ENCODE measurements around the gene MPC2. TPM values are rescaled to one million over a fixed set of nuclear protein-coding genes. Genes with fewer than 3 reads are reported as not detected.
"Not testable (repeated sequence)": the region's sequence is repeated elsewhere in the genome, so short reads cannot be mapped to it uniquely, and the experiment has no call there.

The MPC2 gene
- total RNA-seq, 2 donors from 2014 or later, result 153 to 172 TPM

- ATAC-seq, result peak; percentile 92 to 95
- intact Hi-C loops (cut with DNase I), result loop anchor here in 1 of 2 donors (10.0 kb wide), 1 partner anchor 221 kb away; no protein-coding TSS in a partner anchor
- DNase-seq, result peak; percentile 97
Measured at GRCh38 chr1:167936068-167936929, 573 bp downstream of the MPC2 start, which contains the start of gene DCAF6. TSS of gene DCAF6 (plus strand) at chr1:167936683. CDS start at chr1:167936912, 229 bp downstream.

DNA sequence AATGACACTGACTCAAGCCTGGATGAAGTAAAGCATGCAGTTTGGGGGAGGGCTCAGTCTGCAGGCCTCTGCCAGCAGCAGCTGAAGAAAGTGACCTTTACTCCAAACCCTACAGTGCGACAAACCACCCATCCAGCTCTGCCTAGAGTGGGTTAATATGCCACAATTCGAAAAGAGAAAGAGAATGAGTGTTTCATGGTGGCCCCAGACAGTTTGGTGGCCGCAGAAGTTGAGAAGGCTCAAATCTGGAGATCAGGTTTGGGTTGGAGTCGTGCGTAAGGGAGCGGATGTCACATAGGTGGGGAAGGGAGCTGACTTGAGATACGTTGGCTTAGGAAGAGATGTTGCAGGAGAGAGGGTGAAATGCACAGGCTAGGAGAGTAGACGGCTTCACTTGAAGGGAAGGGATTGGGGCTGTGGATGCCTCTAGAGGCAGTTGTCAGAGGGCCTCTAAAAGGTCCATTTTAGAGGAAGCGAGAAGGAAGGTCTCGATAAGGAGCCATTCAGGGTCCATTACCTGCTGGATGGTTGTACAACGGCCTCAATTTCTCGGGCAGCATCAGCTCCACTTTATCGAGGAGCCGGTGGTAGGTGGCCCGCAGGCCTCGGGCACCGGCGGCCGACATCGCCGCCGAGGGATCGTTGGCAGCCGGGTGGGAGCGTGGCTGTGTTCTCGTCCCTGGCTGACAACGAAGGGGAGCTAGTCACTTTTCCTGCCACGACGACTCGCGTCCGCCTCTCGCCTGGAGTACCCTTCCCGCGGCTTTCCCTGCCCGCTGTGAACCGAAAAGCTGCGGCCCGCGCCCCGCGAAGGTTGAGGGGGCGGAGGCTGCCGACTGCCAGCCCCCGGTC is 1.4 kb downstream of the MPC2 start:
- intact Hi-C loops (cut with DNase I), result loop anchor here in 1 of 2 donors (10.0 kb wide), 1 partner anchor 221 kb away; no protein-coding TSS in a partner anchor
- no peak for DNase-seq

GRCh38 chr1:167934426-167935215 is 2.3 kb downstream of the MPC2 start:
- no peak for ATAC-seq
- intact Hi-C loops (cut with DNase I), result loop anchor here in 1 of 2 donors (10.0 kb wide), 1 partner anchor 220 kb away; no protein-coding TSS in a partner anchor

More for the DNA sequence above, 1.4 kb downstream of the MPC2 start:
- ATAC-seq, result peak; percentile 2 to 3

DNA sequence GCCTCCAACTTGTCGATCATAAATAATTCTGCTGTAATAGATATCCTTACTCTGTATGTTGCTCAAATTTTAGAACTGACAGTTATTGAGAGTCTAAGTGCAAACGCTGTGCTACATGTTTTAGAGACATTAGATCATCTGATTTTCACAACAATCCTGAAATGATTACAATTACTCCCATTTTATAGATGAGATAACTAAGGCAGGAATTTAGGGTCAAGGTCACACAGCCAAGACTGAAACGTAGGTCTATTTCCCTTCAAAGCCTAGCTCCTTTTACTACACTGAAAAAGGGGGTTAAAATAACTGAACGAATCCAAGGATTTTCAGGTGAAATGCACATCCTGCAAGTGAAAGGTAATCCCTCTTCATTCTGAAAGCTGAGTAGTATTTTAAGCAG is 3.1 kb downstream of the MPC2 start:
- ATAC-seq (no peak), DNase-seq (no peak)

More at GRCh38 chr1:167934426-167935215, 2.3 kb downstream of the MPC2 start:
- no peak for DNase-seq

DNA sequence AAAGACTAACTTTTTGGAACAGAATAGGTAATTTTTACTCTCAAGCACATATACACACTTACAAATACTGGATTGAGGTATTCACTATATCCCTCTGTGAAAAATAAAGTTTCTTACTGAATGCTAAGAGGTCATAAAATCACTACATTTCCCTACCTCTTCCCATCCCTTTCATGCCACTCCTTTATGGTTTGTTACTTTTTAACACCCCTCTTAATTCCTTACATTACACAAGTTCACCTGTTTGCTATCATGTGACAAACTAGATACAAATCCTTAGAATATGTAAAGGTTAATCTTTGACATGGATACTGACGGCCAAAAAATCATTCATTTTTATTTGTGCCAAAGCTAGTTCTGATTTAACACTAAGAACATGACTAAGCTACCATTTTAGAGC is 7.1 kb downstream of the MPC2 start:
- ATAC-seq, result no peak
- intact Hi-C loops (cut with DNase I), result loop anchor here in 1 of 2 donors (10.0 kb wide), 2 partner anchors 105 to 215 kb away; no protein-coding TSS in a partner anchor
- no peak for DNase-seq

More for the DNA sequence above, 3.1 kb downstream of the MPC2 start:
- intact Hi-C loops (cut with DNase I), result loop anchor here in 1 of 2 donors (10.0 kb wide), 1 partner anchor 219 kb away; no protein-coding TSS in a partner anchor

GRCh38 chr1:167928919-167929318 is 8.0 kb downstream of the MPC2 start:
- not testable (repeated sequence) for ATAC-seq, DNase-seq
- intact Hi-C loops (cut with DNase I), result loop anchor here in 1 of 2 donors (10.0 kb wide), 1 partner anchor 104 kb away; no protein-coding TSS in a partner anchor

DNA sequence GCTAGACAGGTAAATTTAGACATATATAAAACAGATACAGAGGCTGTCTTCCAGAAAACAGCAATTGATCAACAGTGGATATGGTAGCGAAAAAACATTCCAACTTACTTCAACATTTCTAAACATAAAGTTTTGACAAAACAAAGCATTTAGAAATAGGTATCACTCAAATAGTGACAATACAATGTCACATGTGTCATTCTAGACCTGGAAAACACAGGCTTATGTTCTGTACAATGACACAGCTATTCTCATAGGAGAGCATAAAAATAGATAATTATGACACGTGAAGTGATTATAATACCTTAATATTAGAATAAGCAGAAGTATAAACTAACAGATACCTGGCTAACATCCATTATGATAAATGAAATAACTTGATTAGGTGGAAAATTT is 8.4 kb downstream of the MPC2 start:
- intact Hi-C loops (cut with DNase I), result loop anchor here in 1 of 2 donors (10.0 kb wide), 1 partner anchor 104 kb away; no protein-coding TSS in a partner anchor
- DNase-seq (no peak), ATAC-seq (no peak)

- intact Hi-C loops (cut with DNase I), result loop anchor here in 1 of 2 donors (10.0 kb wide), 1 partner anchor 102 kb away; no protein-coding TSS in a partner anchor
- DNase-seq (no peak), ATAC-seq (no peak)
Measured at GRCh38 chr1:167927046-167927754, 9.7 kb downstream of the MPC2 start.

- ATAC-seq (no peak), DNase-seq (no peak)
- intact Hi-C loops (cut with DNase I), result loop anchor here in 1 of 2 donors (10.0 kb wide), 1 partner anchor 102 kb away; no protein-coding TSS in a partner anchor
Measured at GRCh38 chr1:167926486-167926997, 10.3 kb downstream of the MPC2 start.

- DNase-seq (no peak), ATAC-seq (no peak)
- intact Hi-C loops (cut with DNase I), result loop anchor here in 1 of 2 donors (10.0 kb wide), 1 partner anchor 100 kb away; no protein-coding TSS in a partner anchor
Measured at GRCh38 chr1:167924543-167925231, 12.2 kb downstream of the MPC2 start.

DNA sequence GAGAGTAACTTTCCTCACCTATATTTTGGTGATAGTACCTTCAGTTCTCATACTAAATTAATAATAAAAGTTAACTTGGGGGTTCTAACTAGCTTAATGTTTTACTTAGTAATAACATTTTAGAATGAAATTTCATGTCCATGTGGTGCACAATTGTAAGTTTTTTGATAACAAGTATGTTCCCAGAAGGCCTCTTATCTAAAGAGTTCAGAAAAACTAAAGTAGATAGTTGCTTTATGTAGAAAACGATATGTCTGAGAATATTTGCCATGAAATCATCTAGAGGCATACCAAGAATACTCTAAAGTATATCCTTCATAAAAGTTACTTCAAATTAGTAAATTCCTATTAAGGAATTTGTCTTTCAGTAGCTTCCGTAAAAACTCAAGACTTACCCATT is 12.8 kb downstream of the MPC2 start:
- intact Hi-C loops (cut with DNase I), result loop anchor here in 1 of 2 donors (10.0 kb wide), 1 partner anchor 99 kb away; no protein-coding TSS in a partner anchor
- ATAC-seq, result no peak
- no peak for DNase-seq

- DNase-seq, result no peak
- intact Hi-C loops (cut with DNase I), result loop anchor here in 1 of 2 donors (10.0 kb wide), 1 partner anchor 99 kb away; no protein-coding TSS in a partner anchor
- ATAC-seq, result no peak
Measured at GRCh38 chr1:167923324-167924056, 13.4 kb downstream of the MPC2 start.

GRCh38 chr1:167922611-167923074 is 14.2 kb downstream of the MPC2 start:
- intact Hi-C loops (cut with DNase I), result loop anchor here in 1 of 2 donors (10.0 kb wide), 1 partner anchor 98 kb away; no protein-coding TSS in a partner anchor
- no peak for DNase-seq
- no peak for ATAC-seq

DNA sequence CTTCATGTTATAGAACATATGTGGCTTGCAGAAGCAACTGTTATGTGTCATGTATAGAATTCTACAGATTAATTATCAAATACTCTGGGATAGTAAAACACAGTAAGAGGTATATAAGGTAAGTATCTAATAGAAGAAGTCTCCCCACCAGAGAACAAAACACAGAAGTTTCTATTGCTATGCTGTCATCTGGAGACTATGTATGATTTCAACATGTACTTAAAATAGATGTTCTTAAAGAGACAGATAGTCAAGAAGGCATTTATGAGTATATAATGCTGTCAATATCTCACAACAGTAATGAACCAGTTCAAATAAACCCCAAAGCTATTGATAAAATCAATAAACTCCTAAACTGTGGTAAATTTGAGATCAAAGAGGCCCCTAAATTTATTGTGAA is 14.8 kb downstream of the MPC2 start:
- intact Hi-C loops (cut with DNase I), result loop anchor here in 1 of 2 donors (10.0 kb wide), 1 partner anchor 97 kb away; no protein-coding TSS in a partner anchor
- ATAC-seq (peak in 1 of 2 donors; percentile 38), DNase-seq (no peak)

GRCh38 chr1:167916766-167917511 is 19.9 kb downstream of the MPC2 start:
- DNase-seq (no peak), ATAC-seq (no peak)
- intact Hi-C loops (cut with DNase I), result no loop called here
